Mononuclear cell (primary cell): ENCODE data around the gene SPRED2. TPM values are rescaled to one million over a fixed set of nuclear protein-coding genes. Genes with fewer than 3 reads are reported as not detected.

ENCODE experiments used
- H3K27me3 ChIP-seq: 2 replicates; pipeline ENCODE4 v1.6.0; 2011; ENCODE audit warnings: low read length, control low read depth; ENCODE audit not compliant: insufficient read depth
- H3K4me1 ChIP-seq: 2 replicates; pipeline ENCODE4 v1.5.1; 2011; ENCODE audit warnings: mild to moderate bottlenecking, low read length, control low read depth; ENCODE audit not compliant: insufficient read depth
- H3K4me3 ChIP-seq: 2 replicates; pipeline ENCODE4 v1.5.1; 2011; ENCODE audit warnings: mild to moderate bottlenecking, low read length, moderate library complexity
- H3K9me3 ChIP-seq: 2 replicates; pipeline ENCODE4 v1.5.1; 2011; ENCODE audit warnings: low read depth, mild to moderate bottlenecking, control low read depth, low read length
- total RNA-seq: library from RNA; depleted of rRNA; stranded (reverse); fragments of >200 nt; gene quantifications from one replicate; pipeline ENCODE4 v1.2.3, GENCODE V29; 2012

SPRED2 gene, protein sequence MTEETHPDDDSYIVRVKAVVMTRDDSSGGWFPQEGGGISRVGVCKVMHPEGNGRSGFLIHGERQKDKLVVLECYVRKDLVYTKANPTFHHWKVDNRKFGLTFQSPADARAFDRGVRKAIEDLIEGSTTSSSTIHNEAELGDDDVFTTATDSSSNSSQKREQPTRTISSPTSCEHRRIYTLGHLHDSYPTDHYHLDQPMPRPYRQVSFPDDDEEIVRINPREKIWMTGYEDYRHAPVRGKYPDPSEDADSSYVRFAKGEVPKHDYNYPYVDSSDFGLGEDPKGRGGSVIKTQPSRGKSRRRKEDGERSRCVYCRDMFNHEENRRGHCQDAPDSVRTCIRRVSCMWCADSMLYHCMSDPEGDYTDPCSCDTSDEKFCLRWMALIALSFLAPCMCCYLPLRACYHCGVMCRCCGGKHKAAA
- total RNA-seq: 1.7 TPM

GRCh38 chr2:65432227-65433190, at the start of gene SPRED2:
TSS of gene SPRED2 (minus strand) at chr2:65432599. CDS start at chr2:65431987, 612 bp downstream.
- Histone ChIP-seq H3K4me1 (peaks cover 33% of the 10 kb centered on the region), H3K4me3 (peak within 1 kb of the TSS; percentile 62), H3K9me3 (no peaks in the 10 kb centered on the region), H3K27me3 (peaks cover 37% of the 10 kb centered on the region)

DNA sequence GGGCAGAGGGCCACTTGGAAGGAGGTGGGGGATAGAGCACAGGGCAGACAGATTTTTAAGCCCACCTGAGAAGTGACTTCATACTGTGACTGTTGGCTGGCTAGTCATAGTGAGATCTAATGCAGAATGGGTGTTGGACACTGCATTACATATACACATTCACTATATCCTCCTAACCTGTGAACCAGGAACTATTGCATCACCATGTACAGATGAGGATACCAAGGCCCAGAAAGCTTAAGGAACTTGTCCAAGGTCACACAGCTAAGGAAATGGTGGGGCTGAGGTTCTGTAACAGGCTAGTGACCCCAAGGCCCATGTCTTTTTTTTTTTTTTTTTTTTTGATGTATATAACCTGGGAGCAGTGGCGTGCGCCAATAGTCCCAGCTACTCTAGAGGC, 49.6 kb upstream of the SPRED2 start:
- H3K9me3 ChIP-seq: no peaks in the 10 kb centered on the region
- H3K4me1 ChIP-seq: no peaks in the 10 kb centered on the region
- H3K27me3 ChIP-seq: no peaks in the 10 kb centered on the region
- H3K4me3 ChIP-seq: no peak overlapping the region

DNA sequence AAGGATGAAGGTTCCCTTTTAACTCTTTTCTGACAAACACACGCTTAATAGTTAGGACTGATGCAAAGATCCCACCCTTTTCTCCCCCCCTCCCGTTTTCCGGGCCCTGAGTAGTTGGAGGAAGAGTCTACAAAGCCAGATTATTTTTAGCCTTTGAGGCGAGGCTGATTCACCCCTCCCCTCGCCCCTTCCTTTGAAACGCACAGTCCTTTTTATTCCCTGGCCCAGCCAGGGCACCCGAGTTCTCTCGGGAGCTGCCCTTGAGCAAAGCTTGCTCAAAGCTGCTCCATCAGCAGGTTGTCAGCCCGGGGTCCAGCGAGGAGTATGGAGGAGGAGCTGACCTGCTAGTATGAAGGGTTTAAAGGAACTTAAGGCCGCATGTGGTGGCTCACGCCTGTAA, 47.1 kb upstream of the SPRED2 start:
- Histone ChIP-seq H3K9me3 (peaks cover 6% of the 10 kb centered on the region), H3K4me3 (no peak overlapping the region), H3K27me3 (no peaks in the 10 kb centered on the region), H3K4me1 (no peaks in the 10 kb centered on the region)

- no peak overlapping the region for H3K4me3 ChIP-seq
- H3K27me3 ChIP-seq: no peaks in the 10 kb centered on the region
- peaks cover 6% of the 10 kb centered on the region for H3K9me3 ChIP-seq
- H3K4me1 ChIP-seq: no peaks in the 10 kb centered on the region
Observed at GRCh38 chr2:65478498-65479135, 46.2 kb upstream of the SPRED2 start.

DNA sequence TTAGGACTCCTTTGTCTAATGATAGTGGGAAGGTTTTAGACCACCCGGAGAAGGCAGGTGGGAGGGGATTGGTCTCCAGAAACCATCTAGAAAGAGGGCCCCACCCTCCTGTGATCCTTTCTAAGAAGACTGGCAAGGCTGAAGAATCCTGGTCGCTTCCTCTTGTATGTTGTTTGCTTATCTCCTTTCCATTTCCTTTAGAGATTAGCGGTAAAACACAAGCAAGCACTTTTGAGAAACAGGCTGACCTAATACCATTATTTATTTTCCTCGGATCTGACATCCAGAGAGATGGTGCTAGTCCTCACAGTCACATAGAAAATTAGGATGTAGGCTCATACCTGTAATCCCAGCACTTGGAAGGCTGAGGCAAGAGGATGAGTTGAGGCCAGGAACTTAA, 45.2 kb upstream of the SPRED2 start:
- Histone ChIP-seq H3K4me3 (no peak overlapping the region), H3K9me3 (peaks cover 6% of the 10 kb centered on the region), H3K27me3 (no peaks in the 10 kb centered on the region), H3K4me1 (no peaks in the 10 kb centered on the region)

- no peaks in the 10 kb centered on the region for H3K27me3 ChIP-seq
- H3K4me3 ChIP-seq: no peak overlapping the region
- H3K9me3 ChIP-seq: peaks cover 6% of the 10 kb centered on the region
- no peaks in the 10 kb centered on the region for H3K4me1 ChIP-seq
Observed at GRCh38 chr2:65476778-65477177, 44.4 kb upstream of the SPRED2 start.

DNA sequence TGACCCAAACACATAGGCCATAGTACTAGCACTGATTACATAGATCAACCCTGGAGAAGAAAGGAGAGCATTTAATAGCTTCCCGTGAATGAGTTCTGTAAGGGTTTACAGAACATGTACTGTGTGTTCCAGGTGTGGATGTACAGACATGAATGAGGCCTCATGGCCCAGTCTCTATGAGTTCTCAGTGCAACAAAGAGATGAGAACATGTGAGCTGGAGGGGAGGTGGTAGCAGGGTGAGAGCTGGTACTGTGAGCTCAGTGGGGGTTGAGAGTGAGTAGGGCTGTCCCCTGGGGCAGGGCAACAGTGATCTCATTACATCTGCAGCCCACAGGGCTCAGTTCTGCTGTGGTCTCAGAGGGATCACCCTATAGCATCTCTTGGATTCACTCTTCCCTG, 42.6 kb upstream of the SPRED2 start:
- Histone ChIP-seq H3K27me3 (no peaks in the 10 kb centered on the region), H3K4me1 (no peaks in the 10 kb centered on the region), H3K4me3 (no peak overlapping the region), H3K9me3 (peaks cover 6% of the 10 kb centered on the region)

- Histone ChIP-seq H3K27me3 (no peaks in the 10 kb centered on the region), H3K4me3 (no peak overlapping the region), H3K9me3 (peaks cover 6% of the 10 kb centered on the region), H3K4me1 (no peaks in the 10 kb centered on the region)
Observed at GRCh38 chr2:65473045-65473444, 40.6 kb upstream of the SPRED2 start.

DNA sequence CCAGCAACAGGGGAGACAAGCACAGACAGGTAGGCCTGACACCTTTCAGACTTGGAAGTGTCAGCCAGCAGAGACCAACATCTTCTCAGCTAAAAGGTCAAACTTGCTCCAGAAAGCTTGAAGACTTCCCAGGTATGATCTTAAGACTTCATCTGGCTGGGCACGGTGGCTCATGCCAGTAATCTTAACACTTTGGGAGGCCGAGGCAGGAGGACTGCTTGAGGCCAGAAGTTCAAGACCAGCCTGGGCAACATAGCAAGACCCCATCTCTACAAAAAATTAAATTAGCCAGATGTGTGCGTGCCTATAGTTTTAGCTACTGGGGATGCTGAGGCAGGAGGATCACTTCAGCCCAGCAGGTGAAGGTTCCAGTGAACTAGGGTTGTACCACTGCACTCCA, 39.0 kb upstream of the SPRED2 start:
- Histone ChIP-seq H3K9me3 (peaks cover 6% of the 10 kb centered on the region), H3K27me3 (no peaks in the 10 kb centered on the region), H3K4me1 (no peaks in the 10 kb centered on the region)

DNA sequence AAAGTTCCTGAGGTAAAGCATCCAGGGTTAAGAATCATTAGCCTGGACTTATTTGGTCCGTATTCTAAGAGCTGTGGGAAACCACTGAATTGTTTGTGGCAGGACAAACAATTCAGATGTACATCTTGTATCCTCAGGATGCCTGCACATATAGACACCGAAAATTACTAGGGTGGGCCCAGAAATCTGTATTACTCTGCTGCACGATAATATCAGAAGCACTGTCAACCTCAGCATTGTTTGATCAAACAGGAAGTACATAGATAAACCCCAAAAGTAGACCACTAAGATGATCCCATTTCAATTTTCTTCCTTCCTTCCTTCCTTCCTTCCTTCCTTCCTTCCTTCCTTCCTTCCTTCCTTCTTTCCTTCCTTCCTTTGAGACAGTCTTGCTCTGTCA, 34.2 kb upstream of the SPRED2 start:
- Histone ChIP-seq H3K4me1 (no peaks in the 10 kb centered on the region), H3K9me3 (no peaks in the 10 kb centered on the region), H3K27me3 (no peaks in the 10 kb centered on the region), H3K4me3 (no peak overlapping the region)

More for the DNA sequence above, 39.0 kb upstream of the SPRED2 start:
- no peak overlapping the region for H3K4me3 ChIP-seq

DNA sequence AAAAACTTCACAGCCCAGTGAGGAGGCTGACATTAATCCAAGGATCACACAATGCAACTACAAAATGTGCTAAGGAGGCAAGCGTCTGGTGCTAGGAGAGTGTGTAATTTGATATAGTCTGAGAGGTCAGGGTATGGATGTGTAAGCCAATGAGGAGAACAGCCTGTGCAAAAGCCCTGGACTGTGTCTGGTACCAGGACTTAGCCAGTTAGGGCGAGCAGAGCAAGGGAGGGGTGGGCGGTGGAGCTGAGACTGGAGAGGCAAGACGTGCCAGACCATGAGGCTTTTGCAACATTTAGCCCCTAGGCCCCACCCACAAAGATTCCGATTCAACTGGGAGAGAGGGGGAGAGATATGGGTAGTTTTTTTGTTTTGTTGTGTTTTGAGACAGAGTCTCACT, 33.5 kb upstream of the SPRED2 start:
- Histone ChIP-seq H3K27me3 (no peaks in the 10 kb centered on the region), H3K4me3 (no peak overlapping the region), H3K4me1 (no peaks in the 10 kb centered on the region)

DNA sequence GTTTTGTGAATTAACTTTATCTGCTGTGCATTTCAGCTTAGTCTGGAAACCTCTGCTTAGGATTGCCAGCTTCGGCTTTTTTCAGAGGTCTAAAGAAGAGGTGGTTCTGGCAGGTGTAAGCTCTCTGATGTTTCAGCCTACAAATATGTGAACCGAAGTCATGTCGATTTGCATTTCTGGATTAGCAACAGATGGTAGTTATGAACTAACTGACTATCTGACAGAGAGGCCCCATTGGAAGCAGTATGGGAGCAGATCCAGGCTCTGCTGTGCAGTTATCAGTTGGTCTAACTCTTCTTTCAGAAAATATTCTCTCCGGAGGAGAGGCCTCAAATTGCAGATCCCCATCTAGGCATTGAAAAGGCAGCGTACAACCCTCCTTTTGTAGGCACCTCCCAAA, 32.7 kb upstream of the SPRED2 start:
- H3K9me3 ChIP-seq: no peaks in the 10 kb centered on the region
- H3K4me1 ChIP-seq: no peaks in the 10 kb centered on the region
- no peaks in the 10 kb centered on the region for H3K27me3 ChIP-seq
- no peak overlapping the region for H3K4me3 ChIP-seq

More for the DNA sequence above, 33.5 kb upstream of the SPRED2 start:
- H3K9me3 ChIP-seq: no peaks in the 10 kb centered on the region

GRCh38 chr2:65464604-65465003, 32.2 kb upstream of the SPRED2 start:
- no peaks in the 10 kb centered on the region for H3K4me1 ChIP-seq
- no peaks in the 10 kb centered on the region for H3K9me3 ChIP-seq
- no peak overlapping the region for H3K4me3 ChIP-seq
- no peaks in the 10 kb centered on the region for H3K27me3 ChIP-seq

DNA sequence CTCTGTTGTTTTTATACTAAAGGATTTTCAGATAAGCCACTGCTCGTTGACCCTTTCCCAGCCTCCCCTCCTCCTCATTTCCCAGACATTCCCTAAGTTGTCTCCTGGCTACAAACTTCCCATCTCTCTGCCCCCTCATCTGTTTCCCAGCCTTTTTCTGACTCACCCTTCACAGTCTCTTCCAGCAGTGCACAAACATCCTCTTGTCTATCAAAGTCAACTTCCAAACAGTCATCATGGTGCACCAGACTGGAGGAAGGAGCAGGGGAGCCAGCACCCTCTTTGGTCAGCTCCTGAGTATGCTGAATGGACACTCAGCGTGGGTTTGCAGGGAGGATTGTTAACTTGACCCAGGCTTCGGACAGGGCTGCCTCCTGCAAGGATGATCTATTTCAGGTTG, 26.6 kb upstream of the SPRED2 start:
- no peaks in the 10 kb centered on the region for H3K4me1 ChIP-seq
- no peaks in the 10 kb centered on the region for H3K9me3 ChIP-seq
- H3K27me3 ChIP-seq: peaks cover 2% of the 10 kb centered on the region
- H3K4me3 ChIP-seq: no peak overlapping the region

DNA sequence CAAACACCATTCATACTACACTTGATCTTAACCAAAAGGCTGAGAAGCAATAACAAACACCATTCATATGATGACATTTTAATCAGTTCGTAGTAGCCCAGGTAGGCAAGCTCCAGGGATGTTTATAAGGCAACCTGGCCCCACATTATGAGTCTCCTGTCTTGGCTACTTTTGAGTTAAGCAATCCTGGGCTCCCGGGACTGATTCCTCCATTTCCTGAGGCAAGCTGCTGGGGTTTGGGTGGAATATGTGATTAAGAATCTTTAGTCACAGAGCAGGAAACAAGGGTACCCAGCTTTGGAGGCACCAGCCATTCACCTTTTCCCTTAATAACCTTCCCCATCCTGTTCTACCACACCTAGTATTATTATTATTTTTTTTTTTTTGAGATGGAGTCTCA, 24.5 kb upstream of the SPRED2 start:
- Histone ChIP-seq H3K4me1 (no peaks in the 10 kb centered on the region), H3K9me3 (no peaks in the 10 kb centered on the region), H3K4me3 (no peak overlapping the region), H3K27me3 (peaks cover 2% of the 10 kb centered on the region)
